Measurements from ENCODE around the gene SMPX. TPM values are rescaled to one million over a fixed set of nuclear protein-coding genes. Genes with fewer than 3 reads are reported as not detected.

SMPX gene
- total and polyA plus RNA-seq, 12 donors: 171 to 894 (median 696) TPM

GRCh38 chrX:21723814-21724213 lies 34.1 kb downstream of the SMPX start:
- Histone ChIP-seq H3K36me3 (no peaks in the 10 kb centered on the region), H3K4me1 (peaks cover 0 to 24% (median 3%) of the 10 kb centered on the region in 9 donors), H3K27me3 (peaks cover 0 to 9% (median 0%) of the 10 kb centered on the region in 7 donors), H3K4me3 (no peak overlapping the region), H3K9me3 (no peaks in the 10 kb centered on the region), H3K27ac (peak overlapping the region in 3 of 10 donors; percentile 19 to 50 (median 22))
- DNase-seq: no peak
- TF ChIP-seq, protein P1, sequence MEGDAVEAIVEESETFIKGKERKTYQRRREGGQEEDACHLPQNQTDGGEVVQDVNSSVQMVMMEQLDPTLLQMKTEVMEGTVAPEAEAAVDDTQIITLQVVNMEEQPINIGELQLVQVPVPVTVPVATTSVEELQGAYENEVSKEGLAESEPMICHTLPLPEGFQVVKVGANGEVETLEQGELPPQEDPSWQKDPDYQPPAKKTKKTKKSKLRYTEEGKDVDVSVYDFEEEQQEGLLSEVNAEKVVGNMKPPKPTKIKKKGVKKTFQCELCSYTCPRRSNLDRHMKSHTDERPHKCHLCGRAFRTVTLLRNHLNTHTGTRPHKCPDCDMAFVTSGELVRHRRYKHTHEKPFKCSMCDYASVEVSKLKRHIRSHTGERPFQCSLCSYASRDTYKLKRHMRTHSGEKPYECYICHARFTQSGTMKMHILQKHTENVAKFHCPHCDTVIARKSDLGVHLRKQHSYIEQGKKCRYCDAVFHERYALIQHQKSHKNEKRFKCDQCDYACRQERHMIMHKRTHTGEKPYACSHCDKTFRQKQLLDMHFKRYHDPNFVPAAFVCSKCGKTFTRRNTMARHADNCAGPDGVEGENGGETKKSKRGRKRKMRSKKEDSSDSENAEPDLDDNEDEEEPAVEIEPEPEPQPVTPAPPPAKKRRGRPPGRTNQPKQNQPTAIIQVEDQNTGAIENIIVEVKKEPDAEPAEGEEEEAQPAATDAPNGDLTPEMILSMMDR (IDR thresholded peaks at IDR 0.05): no peak
- intact Hi-C loops (cut with DNase I): loop anchor here in 1 of 10 donors (10.0 kb wide), 1 partner anchor 1199 kb away; no protein-coding TSS in a partner anchor
- ATAC-seq: peak in 4 of 8 donors; percentile 12 to 68 (median 47)
- WGBS, 2 donors: 50 to 55% methylated on average over 4 of the region's 4 CpGs

DNA sequence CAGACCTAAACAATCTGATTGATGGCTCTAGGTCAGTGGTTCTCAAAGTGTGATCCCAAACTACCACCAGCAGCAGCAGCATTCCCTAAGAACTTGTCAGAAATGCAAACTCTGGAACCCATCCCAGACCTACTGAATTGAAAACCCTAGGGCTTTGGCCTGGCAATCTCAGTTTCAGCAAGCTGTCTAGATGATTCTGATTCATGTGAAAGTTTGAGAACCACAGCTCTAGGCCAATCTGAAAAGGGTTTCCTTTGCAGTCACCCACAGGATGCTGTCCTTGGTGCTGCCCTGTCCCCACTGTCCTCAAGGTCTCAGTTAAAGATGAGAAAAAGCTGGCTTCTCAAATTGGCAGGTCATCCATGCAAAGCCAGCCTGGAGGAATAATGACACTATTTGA lies 34.8 kb downstream of the SMPX start:
- no peaks in the 10 kb centered on the region for H3K9me3 ChIP-seq
- peaks cover 0 to 9% (median 0%) of the 10 kb centered on the region in 7 donors for H3K27me3 ChIP-seq
- peaks cover 0 to 22% (median 3%) of the 10 kb centered on the region in 9 donors for H3K4me1 ChIP-seq
- no peaks in the 10 kb centered on the region for H3K36me3 ChIP-seq
- peak overlapping the region in 1 of 10 donors; percentile 50 for H3K27ac ChIP-seq
- ATAC-seq (peak in 1 of 8 donors; percentile 16), DNase-seq (no peak)
- TF ChIP-seq, protein P1 (IDR thresholded peaks at IDR 0.05): no peak
- intact Hi-C loops (cut with DNase I): loop anchor here in 1 of 10 donors (10.0 kb wide), 1 partner anchor 1198 kb away; no protein-coding TSS in a partner anchor
- H3K4me3 ChIP-seq: no peak overlapping the region

GRCh38 chrX:21721195-21721594 lies 36.7 kb downstream of the SMPX start:
- H3K36me3 ChIP-seq: no peaks in the 10 kb centered on the region
- intact Hi-C loops (cut with DNase I): loop anchor here in 1 of 10 donors (10.0 kb wide), 1 partner anchor 1196 kb away; no protein-coding TSS in a partner anchor
- H3K27ac ChIP-seq: peak overlapping the region in 5 of 10 donors; percentile 46 to 68 (median 60)
- ATAC-seq: peak in 5 of 8 donors; percentile 25 to 77 (median 58)
- TF ChIP-seq, protein P1 (IDR thresholded peaks at IDR 0.05): no peak
- H3K27me3 ChIP-seq: no peaks in the 10 kb centered on the region
- peak in 1 of 2 donors; percentile 7 for DNase-seq
- no peak overlapping the region for H3K4me3 ChIP-seq
- WGBS, 2 donors: 35 to 48% methylated on average over 3 of the region's 3 CpGs
- H3K4me1 ChIP-seq: peaks cover 0 to 13% (median 0%) of the 10 kb centered on the region in 9 donors
- no peaks in the 10 kb centered on the region for H3K9me3 ChIP-seq

GRCh38 chrX:21718575-21718974 lies 39.3 kb downstream of the SMPX start:
- Histone ChIP-seq H3K9me3 (no peaks in the 10 kb centered on the region), H3K4me1 (peaks cover 0 to 15% (median 0%) of the 10 kb centered on the region in 9 donors), H3K36me3 (no peaks in the 10 kb centered on the region), H3K4me3 (no peak overlapping the region), H3K27me3 (no peaks in the 10 kb centered on the region), H3K27ac (peak overlapping the region in 3 of 10 donors; percentile 31 to 44 (median 39))
- ATAC-seq: no peak
- 39 to 56% methylated on average over 5 of the region's 5 CpGs for WGBS, 2 donors
- intact Hi-C loops (cut with DNase I): no loop called here
- TF ChIP-seq, protein P1 (IDR thresholded peaks at IDR 0.05): no peak
- DNase-seq: no peak
